ENCODE measurements around the gene KLF6.
A peak's percentile ranks its signal among the peaks of the same experiment; 100 is the strongest.

KLF6 gene

DNA sequence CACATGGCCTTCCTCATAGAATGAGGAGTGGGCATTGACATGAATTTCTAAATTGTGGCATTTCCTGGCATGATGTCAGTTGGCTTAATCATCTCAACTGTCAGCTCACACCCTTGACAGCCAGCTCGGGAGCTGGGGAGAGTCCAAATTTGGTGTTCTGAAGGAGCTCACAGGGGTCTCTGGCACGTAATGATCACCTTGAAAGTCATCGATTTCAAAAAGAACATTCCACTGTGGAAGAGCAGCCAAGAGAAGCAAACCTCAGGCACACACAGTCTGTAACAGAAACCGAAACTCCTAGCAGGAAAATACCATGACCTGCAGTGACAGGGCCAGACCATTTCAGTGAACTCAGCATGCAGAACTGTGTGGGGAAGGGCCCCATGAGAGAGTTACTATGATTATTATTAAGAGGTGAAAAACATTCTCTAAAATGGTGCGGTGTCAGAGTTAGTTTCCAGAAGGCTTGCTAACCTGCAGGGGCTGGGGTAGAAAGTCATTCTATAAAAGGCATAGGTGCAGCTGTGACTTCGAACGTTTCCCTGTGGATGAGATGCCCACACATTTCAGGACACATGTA lies 26.4 kb upstream of the KLF6 start:
- DNase-seq (ENCODE audit: low spot score), result peak; percentile 61

DNA sequence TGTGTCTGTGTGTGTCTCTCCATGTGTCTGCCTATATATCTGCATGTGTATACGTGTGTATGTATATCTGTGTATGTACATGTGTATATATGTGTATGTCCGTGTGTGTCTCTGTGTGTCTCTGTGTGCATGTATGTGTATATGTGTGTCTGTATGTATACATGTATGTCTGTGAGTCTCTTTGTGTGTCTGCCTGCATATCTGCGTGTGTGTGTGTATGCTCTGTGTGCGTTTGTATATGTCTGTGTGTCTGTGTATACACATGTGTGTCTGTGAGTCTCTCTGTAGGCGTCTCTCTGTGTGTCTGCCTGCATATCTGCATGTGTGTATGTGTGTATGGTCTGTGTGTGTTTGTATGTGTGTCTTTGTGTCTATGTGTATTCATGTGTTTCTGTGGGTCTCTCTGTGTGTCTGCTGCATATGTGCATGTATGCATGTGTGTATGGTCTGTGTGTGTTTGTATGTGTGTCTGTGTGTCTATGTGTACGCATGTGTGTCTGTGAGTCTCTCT lies 23.7 kb upstream of the KLF6 start:
- DNase-seq (ENCODE audit: low spot score), result no peak

- DNase-seq (ENCODE audit: low spot score), result no peak
These were observed 23.0 kb upstream of the KLF6 start for GRCh38 chr10:3807928-3808496.

DNA sequence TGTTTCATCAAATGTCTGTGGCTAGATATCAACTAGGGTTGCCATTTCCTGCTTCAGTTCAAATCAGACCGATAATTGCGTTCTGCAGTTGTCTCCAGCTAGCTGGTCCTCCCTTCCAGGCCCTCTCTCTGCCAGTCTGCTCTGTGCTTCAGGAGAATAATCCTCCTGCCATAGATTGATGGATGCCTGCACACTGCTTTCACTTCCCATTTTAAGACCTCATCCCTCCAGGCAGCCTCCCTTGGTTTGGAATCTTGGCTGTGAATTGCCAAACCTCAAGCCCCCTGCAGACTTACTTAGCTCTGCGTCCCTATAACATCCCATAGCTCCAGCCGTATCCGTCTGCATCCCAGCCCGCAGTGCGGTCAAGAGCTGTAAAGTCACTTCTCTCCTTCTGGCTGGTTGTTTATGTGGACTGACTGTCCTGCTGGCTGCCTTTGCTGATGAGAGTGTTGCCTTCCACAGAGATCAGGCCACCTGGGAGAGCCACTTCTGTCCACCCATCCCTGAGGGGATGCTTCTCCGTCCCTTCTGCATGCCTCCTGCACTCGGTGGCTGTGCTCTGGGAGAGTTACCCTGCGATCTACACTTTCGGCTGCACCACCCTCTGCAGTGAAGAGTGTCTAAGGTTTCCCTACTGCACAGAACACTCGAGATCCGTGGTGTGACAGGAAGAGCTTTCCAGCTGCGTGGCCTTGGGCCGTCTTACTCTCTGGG lies 22.4 kb upstream of the KLF6 start:
- no peak for DNase-seq (ENCODE audit: low spot score)

- peak; percentile 74 for DNase-seq (ENCODE audit: low spot score)
These were observed 21.6 kb upstream of the KLF6 start for GRCh38 chr10:3806603-3807002.

GRCh38 chr10:3805791-3806461 lies 20.9 kb upstream of the KLF6 start:
- peak; percentile 86 for DNase-seq (ENCODE audit: low spot score)

GRCh38 chr10:3805201-3805790 lies 20.3 kb upstream of the KLF6 start:
- peak; percentile 88 for DNase-seq (ENCODE audit: low spot score)

DNA sequence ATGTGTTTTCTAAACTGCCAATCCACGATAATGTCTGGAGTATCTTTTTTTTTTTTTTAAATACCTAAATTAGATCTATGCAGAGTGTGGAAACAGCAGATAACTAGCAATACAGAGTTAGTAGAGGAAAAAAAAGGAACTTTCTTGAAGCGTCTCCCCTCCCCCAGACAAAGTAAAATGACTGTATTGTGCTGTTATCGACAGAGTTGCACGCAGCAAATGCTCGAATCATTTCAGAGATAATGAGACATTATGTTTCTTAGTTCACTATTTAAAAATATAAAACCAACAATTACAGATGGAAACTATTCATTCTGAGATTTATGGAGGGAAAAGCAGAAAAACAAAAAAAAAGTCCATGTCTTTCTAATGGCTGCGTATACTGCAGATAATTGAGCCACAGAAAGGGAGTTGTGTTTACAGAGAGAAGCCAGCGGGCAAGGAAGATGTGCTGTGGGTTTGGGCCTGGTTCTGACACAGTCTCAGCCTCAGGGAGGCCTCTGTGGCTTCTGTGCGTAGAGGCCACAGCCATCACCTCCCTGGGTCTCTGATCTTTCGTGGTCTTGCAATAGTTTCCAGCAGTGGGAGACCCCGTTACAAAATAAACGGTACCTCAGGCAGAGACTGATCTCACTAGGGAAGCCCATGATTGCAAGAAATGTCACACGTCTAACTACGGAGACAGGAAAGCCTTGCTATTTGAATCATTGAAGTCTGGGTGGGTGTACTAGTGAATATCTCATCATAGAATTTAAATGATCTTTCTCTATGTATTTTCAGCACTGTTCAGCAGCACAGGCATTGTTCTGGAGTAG lies 19.1 kb upstream of the KLF6 start:
- no peak for DNase-seq (ENCODE audit: low spot score)

GRCh38 chr10:3803295-3803926 lies 18.4 kb upstream of the KLF6 start:
- peak; percentile 31 for DNase-seq (ENCODE audit: low spot score)

DNA sequence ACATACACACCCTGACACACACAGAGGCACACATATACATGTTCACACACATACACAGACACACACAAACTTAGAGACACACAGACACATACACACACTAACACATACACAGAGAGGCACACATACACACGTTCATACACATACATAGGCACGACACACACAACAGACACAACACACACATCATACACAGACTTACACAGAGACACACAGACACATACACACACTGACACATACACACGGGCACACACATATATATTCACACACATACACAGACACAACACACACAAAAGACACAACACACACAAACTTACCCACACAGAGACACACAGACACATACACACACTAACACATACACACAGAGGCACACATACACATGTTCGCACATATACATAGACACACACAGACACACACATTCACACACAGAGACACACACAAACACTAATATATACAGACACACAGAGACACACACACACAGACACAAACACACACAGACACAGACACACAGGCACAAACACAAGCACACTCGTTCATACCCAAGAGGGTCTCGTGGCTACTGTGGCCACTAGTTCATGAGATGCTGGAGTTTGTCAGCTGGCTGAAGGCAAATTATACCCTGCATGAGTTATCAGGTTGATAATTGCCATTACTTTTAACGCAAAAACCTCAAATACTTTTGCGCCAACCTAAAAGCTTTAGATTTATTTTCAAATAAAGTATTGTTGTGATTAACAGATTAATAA lies 17.7 kb upstream of the KLF6 start:
- DNase-seq (ENCODE audit: low spot score), result no peak

- no peak for DNase-seq (ENCODE audit: low spot score)
These were observed 16.7 kb upstream of the KLF6 start for GRCh38 chr10:3801558-3802192.

- DNase-seq (ENCODE audit: low spot score), result no peak
These were observed 15.6 kb upstream of the KLF6 start for GRCh38 chr10:3800586-3800985.

- no peak for DNase-seq (ENCODE audit: low spot score)
These were observed 12.7 kb upstream of the KLF6 start for GRCh38 chr10:3797750-3798149.

DNA sequence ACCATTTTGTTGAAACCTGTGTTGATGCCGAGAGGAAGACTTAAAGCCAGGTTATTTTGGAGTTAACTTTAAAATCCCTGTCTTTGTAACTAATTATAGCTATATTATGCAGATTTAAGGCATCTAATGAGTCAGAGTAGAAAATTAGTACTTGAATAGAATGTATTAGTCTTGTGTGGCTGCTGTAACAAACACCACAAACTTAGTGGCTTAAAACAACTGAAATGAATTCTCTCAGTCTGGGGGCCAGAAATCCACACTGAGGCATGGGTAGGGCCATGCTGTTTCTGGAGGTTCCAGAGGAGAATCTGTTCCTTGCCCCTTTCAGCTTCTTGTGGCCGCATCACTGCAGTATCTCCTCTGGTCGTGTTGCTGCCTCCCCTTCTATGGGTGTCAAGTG lies 8.5 kb upstream of the KLF6 start:
- no peak for DNase-seq (ENCODE audit: low spot score)

DNA sequence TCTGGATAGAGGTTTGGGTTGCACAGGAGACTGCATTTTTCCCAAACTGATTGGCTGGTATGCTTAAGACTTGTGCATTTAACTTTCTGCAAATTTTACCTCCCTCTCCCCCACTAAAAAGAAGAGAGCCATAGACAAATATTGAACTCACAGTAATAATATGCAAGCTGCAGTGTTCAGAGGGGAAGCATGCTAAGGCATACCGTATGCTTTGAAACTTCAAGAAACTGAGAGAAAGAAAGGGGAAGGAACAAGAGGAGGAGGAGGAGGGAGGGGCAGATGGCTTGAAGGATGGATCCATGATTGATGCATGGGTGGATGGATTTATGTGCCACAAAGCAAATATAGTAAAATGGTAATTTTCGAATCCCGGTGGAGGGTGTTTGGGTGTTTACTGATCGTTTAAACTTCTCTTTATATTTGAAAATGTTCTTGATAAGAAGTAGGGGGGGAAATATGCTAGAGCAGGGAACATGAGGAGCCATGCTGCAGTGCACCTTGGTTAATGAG lies 7.8 kb upstream of the KLF6 start:
- DNase-seq (ENCODE audit: low spot score), result no peak

DNA sequence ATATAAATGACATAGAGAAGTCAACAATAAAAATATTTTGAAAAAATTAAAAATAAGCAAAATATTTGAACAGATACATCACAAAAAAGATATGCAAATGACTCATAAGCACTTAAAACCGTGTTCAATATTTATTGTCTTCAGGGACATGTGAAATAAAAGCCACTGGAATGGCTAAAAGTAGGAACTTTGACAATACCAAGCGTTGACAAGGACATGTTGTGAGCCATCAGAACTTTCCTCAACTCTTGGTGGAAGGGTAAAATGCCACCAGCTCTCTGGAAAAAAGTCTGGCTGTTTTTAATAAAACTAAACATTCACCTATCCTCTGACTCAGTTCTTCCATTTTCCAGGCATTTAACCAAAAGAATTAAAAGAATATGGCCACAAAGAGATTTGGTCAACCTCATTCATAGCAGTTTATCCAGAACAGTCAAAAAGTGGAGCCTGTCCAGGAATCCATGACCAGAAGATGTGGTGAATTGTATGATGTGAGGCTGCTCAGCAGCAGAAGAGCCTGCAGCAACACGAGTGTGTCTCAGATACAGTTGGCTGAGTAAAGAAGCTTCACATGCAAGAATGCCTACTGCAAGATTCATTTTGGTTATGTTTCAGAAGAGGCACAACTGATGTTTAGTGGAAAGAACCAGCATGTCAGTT lies 7.1 kb upstream of the KLF6 start:
- DNase-seq (ENCODE audit: low spot score), result no peak

DNA sequence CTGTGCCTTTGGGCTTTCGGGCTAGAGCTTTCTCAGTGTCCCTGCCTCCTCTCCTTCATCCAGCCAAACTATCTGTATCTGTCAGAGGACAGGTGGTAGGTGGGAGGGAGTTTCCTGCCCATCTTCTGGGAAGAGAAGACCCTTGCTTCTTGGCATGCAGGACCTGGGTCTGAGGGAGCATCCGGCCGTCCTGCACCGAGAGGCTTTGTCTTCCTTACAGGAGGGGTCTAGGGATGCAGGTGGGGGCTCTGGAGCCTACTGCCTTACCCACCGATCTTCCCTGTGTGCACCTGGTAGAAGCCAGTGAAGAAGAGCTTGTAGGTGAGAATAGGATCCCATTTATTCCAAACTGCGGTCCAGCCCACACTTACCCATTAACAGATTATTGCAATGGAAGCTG lies 5.8 kb upstream of the KLF6 start:
- no peak for DNase-seq (ENCODE audit: low spot score)

DNA sequence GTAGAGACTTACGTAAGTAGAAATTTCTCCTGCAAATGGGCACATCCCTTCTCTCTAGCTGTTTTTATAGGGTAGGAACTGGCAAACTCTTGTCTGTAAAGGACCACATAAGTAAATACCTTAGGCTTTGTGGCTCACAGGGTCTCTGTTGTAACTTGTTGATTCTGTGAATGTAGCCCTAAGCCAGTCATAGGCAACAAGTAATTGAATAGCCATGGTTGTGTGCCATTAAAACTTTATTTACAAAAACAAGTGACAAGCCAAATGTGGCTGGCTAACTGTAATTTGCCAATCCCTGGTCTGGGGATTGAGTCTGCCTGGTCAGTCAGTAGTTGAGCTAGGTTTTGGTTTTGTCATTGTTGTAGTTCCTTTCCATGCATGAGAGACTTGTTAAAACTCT lies 5.3 kb upstream of the KLF6 start:
- DNase-seq (ENCODE audit: low spot score), result no peak

- DNase-seq (ENCODE audit: low spot score), result no peak
These were observed 4.6 kb upstream of the KLF6 start for GRCh38 chr10:3789621-3790020.

Data from SW480 (cell line).